ENCODE results near the gene RPL28. TPM values are rescaled to one million over a fixed set of nuclear protein-coding genes. Genes with fewer than 3 reads are reported as not detected.

Gene RPL28
- total and polyA plus RNA-seq, 2 donors (not counting 3 experiments of a cell fraction or from before 2014, with no cell fraction given): 1,872 to 3,435 TPM

DNA sequence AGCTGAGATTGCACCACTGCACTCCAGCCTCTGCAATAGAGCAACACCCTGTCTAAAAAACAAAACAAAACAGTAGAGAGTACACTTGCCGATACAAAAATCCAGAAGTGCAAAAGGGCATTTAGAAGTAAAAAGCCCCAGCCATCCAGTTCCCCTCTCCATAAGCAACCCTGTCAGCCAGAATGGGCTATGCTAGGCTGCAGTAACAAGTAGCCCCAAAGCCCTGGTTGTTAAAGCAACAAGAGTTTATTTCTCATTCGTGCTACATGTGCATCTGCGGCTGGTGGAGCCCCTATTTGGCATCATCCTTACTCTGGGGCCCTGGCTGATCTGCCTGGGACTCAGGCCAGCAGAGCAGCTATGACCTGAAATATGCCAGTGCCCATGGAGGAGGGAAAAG is 38.8 kb downstream of the RPL28 start:
- POLR2A ChIA-PET: interaction anchor here (0.6 kb wide), 1 partner anchor 19 kb away, joined by 6 read pairs; no protein-coding TSS in a partner anchor
- TF ChIP-seq POLR2AphosphoS5 (IDR thresholded peaks at IDR 0.05; ENCODE audit: insufficient read depth, low read depth, low read length) (no peak), POLR2A (IDR thresholded peaks at IDR 0.05; ENCODE audit: low read depth, low read length) (no peak), MYC (IDR thresholded peaks at IDR 0.05; ENCODE audit: low read depth, low read length) (no peak), JUN (IDR thresholded peaks at IDR 0.05; ENCODE audit: borderline replicate concordance, insufficient read depth, insufficient read length, low read depth) (no peak), MAX (IDR thresholded peaks at IDR 0.05; ENCODE audit: insufficient read depth, insufficient read length) (no peak), CTCF (IDR thresholded peaks at IDR 0.05; ENCODE audit: extremely low read depth in 1 of 2, insufficient read depth in 1 of 2, low read depth in 1 of 2, low read length in 2 of 2) (no peak), EZH2 (IDR thresholded peaks at IDR 0.05; ENCODE audit: borderline replicate concordance, low read depth, low read length, severe bottlenecking) (no peak), FOS (IDR thresholded peaks at IDR 0.05; ENCODE audit: borderline replicate concordance, insufficient read depth, low read length) (no peak), GATA2 (IDR thresholded peaks at IDR 0.05; ENCODE audit: insufficient read depth, insufficient read length, low read depth, low read length) (no peak)
- dilution Hi-C loops (cut with MboI; ENCODE audit: extremely low pct_ligation_motif_present, low sequenced_read_pairs) (no loop called here), intact Hi-C loops (cut with micrococcal nuclease) (no loop called here)
- no TSS peak for BruUV-seq (replicated peaks)
- FAIRE-seq (no peak), DNase-seq (ENCODE audit: low read depth, low spot score) (no peak)
- H3K9me1 ChIP-seq (replicated peaks; ENCODE audit: control insufficient read depth, extremely low read depth, insufficient read depth, low read length): no peaks in the 10 kb centered on the region
- H3K27ac ChIP-seq (ENCODE audit: insufficient read depth, low read depth, low read length): no peak overlapping the region
- H3K4me1 ChIP-seq (ENCODE audit: control insufficient read depth, extremely low read depth, insufficient read depth, low read length): no peaks in the 10 kb centered on the region
- no peak overlapping the region for H3K4me3 ChIP-seq (replicated peaks in 1 of 3; ENCODE audit: insufficient read depth in 1 of 3, low read depth in 1 of 3, low read length in 3 of 3)
- H4K20me1 ChIP-seq (replicated peaks; ENCODE audit: control insufficient read depth, extremely low read depth, insufficient read depth, low read length): no peaks in the 10 kb centered on the region
- no peak overlapping the region for H3K4me2 ChIP-seq (ENCODE audit: insufficient read depth, low read length)
- H3K9me3 ChIP-seq (replicated peaks; ENCODE audit: control insufficient read depth, insufficient read depth, low read length): no peaks in the 10 kb centered on the region
- H3K9ac ChIP-seq (replicated peaks; ENCODE audit: extremely low read depth, insufficient read depth, low read length): no peak overlapping the region
- H3K27me3 ChIP-seq (ENCODE audit: control insufficient read depth in 2 of 2, insufficient read depth in 2 of 2, low read length in 2 of 2): peaks cover 0 to 10% of the 10 kb centered on the region in 2 experiments
- CTCF ChIA-PET: interaction anchor here (0.9 to 1.6 kb wide), 2 partner anchors 79 to 123 kb away, joined by 4 to 5 read pairs; no protein-coding TSS in a partner anchor
- no peaks in the 10 kb centered on the region for H3K79me2 ChIP-seq (ENCODE audit: control insufficient read depth, insufficient read depth, low read length)
- H3K36me3 ChIP-seq (ENCODE audit: control insufficient read depth in 2 of 2, extremely low read depth in 1 of 2, insufficient read depth in 2 of 2, low read length in 2 of 2): no peaks in the 10 kb centered on the region
- H2AFZ ChIP-seq (ENCODE audit: low read depth, low read length): no peak overlapping the region
